IMR-90 (cell line): Measurements from ENCODE around the gene DOCK2. TPM values are rescaled to one million over a fixed set of nuclear protein-coding genes. Genes with fewer than 3 reads are reported as not detected.

Source experiments
- ATAC-seq: fragments of 200-7000 bp; cut with Tn5 transposase; 2 replicates; pipeline ENCODE4 v1.9.1; 2020; ENCODE audit warnings: low read depth, mild to moderate bottlenecking, moderate library complexity
- BruUV-seq: library from RNA; stranded (reverse); fragments of 400-500 nt; replicated peaks from 2 replicates; lab custom pipeline; 2021; lab: Mats Ljungman, UMichigan
- CTCF ChIA-PET: fragments of 300-600 bp; formaldehyde crosslinking; extraction: SDS; loops from one replicate; lab custom pipeline; 2021; ENCODE audit warnings: antibody characterized with exemption; lab: Yijun Ruan, JAX
- POLR2A ChIA-PET: fragments of 300-600 bp; sonication (Branson Sonifier 250); formaldehyde crosslinking; loops from one replicate; lab custom pipeline; 2022; ENCODE audit warnings: antibody characterized with exemption; ENCODE audit not compliant: unreplicated experiment; lab: Charles Lee
- DNase-seq: peaks from one replicate; pipeline ENCODE4 v3.0.0; 2013
- H2AFZ ChIP-seq: replicated peaks from 2 replicates; pipeline ENCODE3; 2013; ENCODE audit warnings: low read length, mild to moderate bottlenecking; ENCODE audit not compliant: poor library complexity
- H2AK5ac ChIP-seq: 2 replicates; pipeline ENCODE4 v1.6.1; 2013; ENCODE audit warnings: low read depth, low read length, inconsistent platforms
- H2AK9ac ChIP-seq: replicated peaks from 2 replicates; pipeline ENCODE3; 2013; ENCODE audit warnings: mild to moderate bottlenecking, low read depth, low read length, moderate library complexity; ENCODE audit not compliant: poor library complexity
- H2BK120ac ChIP-seq: 2 replicates; pipeline ENCODE4 v1.6.1; 2013; ENCODE audit warnings: low read depth, low read length, inconsistent platforms
- H2BK15ac ChIP-seq: 3 replicates; pipeline ENCODE4 v1.6.1; 2013; ENCODE audit warnings: low read depth, low read length, inconsistent platforms
- H2BK20ac ChIP-seq: 2 replicates; pipeline ENCODE4 v1.6.1; 2013; ENCODE audit warnings: low read depth, mild to moderate bottlenecking, inconsistent platforms, low read length, moderate library complexity
- H2BK5ac ChIP-seq: 2 replicates; pipeline ENCODE4 v1.6.1; 2013; ENCODE audit warnings: mild to moderate bottlenecking, low read depth, low read length, inconsistent platforms; ENCODE audit not compliant: poor library complexity, severe bottlenecking
- H3K14ac ChIP-seq: replicated peaks from 2 replicates; pipeline ENCODE4 v1.6.1; 2013; ENCODE audit warnings: low read depth, low read length, inconsistent platforms
- H3K18ac ChIP-seq: 2 replicates; pipeline ENCODE4 v1.6.1; 2013; ENCODE audit warnings: low read depth, low read length, control low read depth
- H3K23ac ChIP-seq: 2 replicates; pipeline ENCODE4 v1.6.1; 2013; ENCODE audit warnings: low read depth, low read length, inconsistent platforms
- H3K27ac ChIP-seq: 2 replicates; pipeline ENCODE4 v1.5.1; 2013; ENCODE audit warnings: mild to moderate bottlenecking, control low read depth, low read length; ENCODE audit not compliant: insufficient read depth
- H3K27me3 ChIP-seq: 2 replicates; pipeline ENCODE4 v1.6.1; 2013; ENCODE audit warnings: low read length; ENCODE audit not compliant: control insufficient read depth, insufficient read depth
- H3K36me3 ChIP-seq: 2 replicates; pipeline ENCODE4 v1.6.1; 2013; ENCODE audit warnings: low read length, mixed read lengths; ENCODE audit not compliant: control insufficient read depth, insufficient read depth
- H3K4ac ChIP-seq: 2 replicates; pipeline ENCODE4 v1.6.1; 2013; ENCODE audit warnings: low read depth, low read length, inconsistent platforms
- H3K4me1 ChIP-seq: 2 replicates; pipeline ENCODE4 v1.6.1; 2013; ENCODE audit warnings: low read length, mixed read lengths; ENCODE audit not compliant: control insufficient read depth, insufficient read depth
- H3K4me2 ChIP-seq: 2 replicates; pipeline ENCODE4 v1.6.1; 2013; ENCODE audit warnings: low read depth, mild to moderate bottlenecking, control low read depth, low read length, moderate library complexity
- H3K4me3 ChIP-seq: 2 replicates; pipeline ENCODE4 v1.5.1; 2013; ENCODE audit warnings: low read depth, mild to moderate bottlenecking, control low read depth, low read length, moderate library complexity; ENCODE audit not compliant: insufficient read depth
- H3K56ac ChIP-seq: 2 replicates; pipeline ENCODE4 v1.6.1; 2013; ENCODE audit warnings: low read length, inconsistent platforms; ENCODE audit not compliant: insufficient read depth; ENCODE audit errors: extremely low read depth
- H3K79me1 ChIP-seq, 2 experiments: 2 replicates each; pipeline ENCODE4 v1.6.1; 2013; ENCODE audit warnings: low read length in 2 of 2, inconsistent platforms in 1 of 2, low read depth in 1 of 2
- H3K9ac ChIP-seq: 2 replicates; pipeline ENCODE4 v1.6.1; 2013; ENCODE audit warnings: low read depth, low read length, control low read depth
- H3K9me1 ChIP-seq: 2 replicates; pipeline ENCODE4 v1.6.1; 2013; ENCODE audit warnings: low read length, inconsistent platforms; ENCODE audit not compliant: insufficient read depth
- H3K9me3 ChIP-seq: 2 replicates; pipeline ENCODE4 v1.6.1; 2013; ENCODE audit warnings: low read length; ENCODE audit not compliant: control insufficient read depth, insufficient read depth
- H4K20me1 ChIP-seq: 2 replicates; pipeline ENCODE4 v1.6.1; 2013; ENCODE audit warnings: low read length, inconsistent platforms; ENCODE audit not compliant: insufficient read depth
- H4K5ac ChIP-seq: 2 replicates; pipeline ENCODE4 v1.6.1; 2013; ENCODE audit warnings: mild to moderate bottlenecking, low read depth, low read length, control low read depth
- H4K8ac ChIP-seq, 2 experiments: 2 replicates each; pipeline ENCODE4 v1.6.1; 2013; ENCODE audit warnings: low read depth in 2 of 2, low read length in 2 of 2, control low read depth in 1 of 2, inconsistent platforms in 1 of 2
- H4K91ac ChIP-seq: 2 replicates; pipeline ENCODE4 v1.6.1; 2013; ENCODE audit warnings: low read depth, low read length, inconsistent platforms; ENCODE audit not compliant: insufficient read depth
- MAZ ChIP-seq: IDR thresholded peaks from 2 replicates; pipeline ENCODE4 v1.6.1; 2012; ENCODE audit warnings: low read depth, mild to moderate bottlenecking, low read length, improper control_type of control experiment, moderate library complexity, borderline replicate concordance
- POLR2A ChIP-seq: IDR thresholded peaks from 2 replicates; pipeline ENCODE4 v1.6.1; 2012; ENCODE audit warnings: mild to moderate bottlenecking, low read depth, low read length
- RAD21 ChIP-seq: IDR thresholded peaks from 2 replicates; pipeline ENCODE4 v1.6.1; 2012; ENCODE audit warnings: low read length, improper control_type of control experiment
- RCOR1 ChIP-seq: IDR thresholded peaks from 2 replicates; pipeline ENCODE4 v1.6.1; 2012; ENCODE audit warnings: mild to moderate bottlenecking, low read length, improper control_type of control experiment; ENCODE audit not compliant: insufficient replicate concordance
- RFX5 ChIP-seq: IDR thresholded peaks from 2 replicates; pipeline ENCODE4 v1.8.0; 2012; ENCODE audit warnings: low read depth, mild to moderate bottlenecking, low read length, moderate library complexity
- SMC3 ChIP-seq: fragments of 150-350 bp; IDR thresholded peaks from 2 replicates; pipeline ENCODE4 v1.6.1; 2016; ENCODE audit warnings: low read depth, mild to moderate bottlenecking, antibody characterized with exemption, low read length, moderate library complexity
- WGBS, 2 experiments: methylation state at CpG; one replicate each; pipeline versions ENCODE4 v1.1.5 to v1.1.7; 2013; ENCODE audit warnings: missing lambda C conversion rate in 2 of 2; ENCODE audit not compliant: insufficient read length in 1 of 2; ENCODE audit errors: extremely low coverage in 2 of 2; 5-methylcytosine and 5-hydroxymethylcytosine counted together
- dilution Hi-C: fragments of 300-500 bp; cut with HindIII; formaldehyde crosslinking; loops from one replicate; pipeline ENCODE4 v1.14.3; 2018; ENCODE audit warnings: low sequenced_read_pairs; ENCODE audit not compliant: unreplicated experiment
- in situ Hi-C: fragments of 300-500 bp; cut with MboI; formaldehyde crosslinking; loops from 3 replicates; pipeline ENCODE4 v1.14.3; 2019; ENCODE audit warnings: low sequenced_read_pairs, inconsistent platforms, mixed read lengths
- intact Hi-C: fragments of 100-400 bp; cut with micrococcal nuclease; formaldehyde crosslinking; loops from 2 replicates; pipeline ENCODE4 v1.10.0; 2022
- polyA plus RNA-seq, 3 experiments: library from polyadenylated mRNA; depleted of rRNA; stranded (reverse); fragments of >200 nt; gene quantifications; 2 replicates each; pipeline ENCODE4 v1.2.3, GENCODE V29; 2012; ENCODE audit warnings: low replicate concordance in 1 of 3
- total RNA-seq: library from RNA; depleted of rRNA; stranded (reverse); fragments of >200 nt; gene quantifications from 2 replicates; pipeline ENCODE4 v1.2.3, GENCODE V29; 2012
- TF ChIP-seq, protein P1 (sequence below): fragments of 150-350 bp; IDR thresholded peaks from 2 replicates; pipeline ENCODE4 v1.6.1; 2017; ENCODE audit warnings: mild to moderate bottlenecking, antibody characterized with exemption, low read length, low read depth

DOCK2 gene
- total and polyA plus RNA-seq, 2 of the 4 experiments (the other 2 are of a cell fraction): 0.72 to 3.0 TPM

DNA sequence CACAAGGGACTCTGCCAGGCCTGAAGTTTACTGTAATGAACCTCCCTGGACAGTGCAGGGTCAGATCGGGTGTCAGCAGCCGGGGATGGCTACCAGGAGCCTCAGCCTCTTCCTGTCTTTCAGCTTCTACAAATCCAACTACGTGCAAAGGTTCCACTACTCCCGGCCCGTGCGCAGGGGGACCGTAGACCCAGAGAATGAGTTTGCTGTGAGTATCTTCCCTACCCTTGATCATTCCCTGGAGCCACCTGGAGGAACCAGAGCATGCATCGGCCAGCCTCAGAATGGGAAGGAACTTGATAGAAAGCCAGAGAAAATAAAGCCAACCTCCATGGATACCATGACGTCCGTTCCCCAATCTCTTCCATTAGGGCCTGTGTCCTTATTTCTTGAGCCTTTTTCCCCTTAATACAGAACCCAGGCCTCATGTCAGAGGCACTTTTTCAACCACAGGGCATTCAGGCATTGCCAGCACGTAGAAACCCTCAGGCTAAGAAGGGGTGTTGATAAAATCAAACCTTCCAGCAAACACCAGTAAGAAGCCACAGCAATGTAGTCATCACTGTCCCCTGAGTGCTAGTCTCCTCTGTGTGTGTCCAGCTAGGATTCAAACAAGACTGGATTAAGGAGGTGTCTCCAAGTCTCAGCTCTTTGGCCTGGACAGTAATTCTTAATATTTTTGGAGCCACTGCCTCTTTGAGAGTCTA is 419.6 kb downstream of the DOCK2 start:
- Histone ChIP-seq H4K5ac (no peak overlapping the region), H3K4ac (no peak overlapping the region), H3K9ac (no peak overlapping the region), H3K14ac (no peak overlapping the region), H2AK9ac (no peak overlapping the region), H3K4me3 (no peak overlapping the region), H3K27me3 (no peaks in the 10 kb centered on the region; the same call in 1 of the 2 replicates), H2BK120ac (no peak overlapping the region), H3K56ac (no peak overlapping the region), H4K91ac (no peak overlapping the region), H3K79me1 (no peaks in the 10 kb centered on the region), H3K9me1 (no peaks in the 10 kb centered on the region), H2AK5ac (no peak overlapping the region), H2BK15ac (no peak overlapping the region), H2BK20ac (no peak overlapping the region), H3K4me2 (no peak overlapping the region), H3K23ac (no peak overlapping the region), H4K8ac (no peak overlapping the region), H3K18ac (no peak overlapping the region), H3K27ac (no peak overlapping the region), H3K36me3 (no peaks in the 10 kb centered on the region), H2AFZ (no peak overlapping the region), H3K9me3 (no peaks in the 10 kb centered on the region), H3K4me1 (no peaks in the 10 kb centered on the region), H2BK5ac (no peak overlapping the region), H4K20me1 (no peaks in the 10 kb centered on the region)
- in situ Hi-C loops: no loop called here
- TF ChIP-seq MAZ: no peak
- TF ChIP-seq RAD21: no peak
- no peak for TF ChIP-seq RFX5
- no peak for TF ChIP-seq POLR2A
- TF ChIP-seq, protein P1, sequence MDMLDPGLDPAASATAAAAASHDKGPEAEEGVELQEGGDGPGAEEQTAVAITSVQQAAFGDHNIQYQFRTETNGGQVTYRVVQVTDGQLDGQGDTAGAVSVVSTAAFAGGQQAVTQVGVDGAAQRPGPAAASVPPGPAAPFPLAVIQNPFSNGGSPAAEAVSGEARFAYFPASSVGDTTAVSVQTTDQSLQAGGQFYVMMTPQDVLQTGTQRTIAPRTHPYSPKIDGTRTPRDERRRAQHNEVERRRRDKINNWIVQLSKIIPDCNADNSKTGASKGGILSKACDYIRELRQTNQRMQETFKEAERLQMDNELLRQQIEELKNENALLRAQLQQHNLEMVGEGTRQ: no peak
- no peak for TF ChIP-seq SMC3
- TF ChIP-seq RCOR1: no peak
- WGBS, 2 experiments: no CpG with 5 or more reads among the region's 11 CpGs
- BruUV-seq: no TSS peak
- intact Hi-C loops: no loop called here
- ChIA-PET CTCF (interaction anchor here (1.1 kb wide), 1 partner anchor 14 kb away, joined by 4 read pairs; no protein-coding TSS in a partner anchor), POLR2A (no interaction called here)
- no peak for ATAC-seq
- no peak for DNase-seq
- dilution Hi-C loops: no loop called here
